GM11168 (cell line): ENCODE results near the gene TMIE.

Experiments
- in situ Hi-C: fragments of 300-500 bp; cut with MboI; formaldehyde crosslinking; loops from one replicate; pipeline ENCODE4 v1.12.0; 2022; ENCODE audit warnings: low sequenced_read_pairs; ENCODE audit not compliant: unreplicated experiment

The TMIE gene

DNA sequence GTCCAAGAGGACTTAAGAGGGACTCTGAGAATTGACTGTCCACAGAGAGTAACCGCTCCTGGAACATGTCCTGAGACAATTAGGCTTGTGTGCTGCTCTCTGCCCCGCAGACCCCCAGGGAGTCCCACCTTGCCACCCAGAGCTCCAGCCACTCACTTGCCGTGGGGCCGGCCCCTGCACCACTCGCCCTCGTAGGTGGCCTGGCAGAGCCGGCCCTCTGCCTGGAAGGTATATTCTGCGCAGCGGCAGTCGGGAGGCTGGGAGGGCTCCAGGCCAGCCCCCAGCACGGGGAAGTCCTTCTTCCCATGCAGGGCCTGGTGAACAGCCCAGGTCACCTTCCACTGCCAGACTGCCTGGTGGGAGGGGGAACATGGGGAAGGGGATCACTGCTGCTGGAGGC is 18.2 kb upstream of the TMIE start:
- in situ Hi-C loops = no loop called here

DNA sequence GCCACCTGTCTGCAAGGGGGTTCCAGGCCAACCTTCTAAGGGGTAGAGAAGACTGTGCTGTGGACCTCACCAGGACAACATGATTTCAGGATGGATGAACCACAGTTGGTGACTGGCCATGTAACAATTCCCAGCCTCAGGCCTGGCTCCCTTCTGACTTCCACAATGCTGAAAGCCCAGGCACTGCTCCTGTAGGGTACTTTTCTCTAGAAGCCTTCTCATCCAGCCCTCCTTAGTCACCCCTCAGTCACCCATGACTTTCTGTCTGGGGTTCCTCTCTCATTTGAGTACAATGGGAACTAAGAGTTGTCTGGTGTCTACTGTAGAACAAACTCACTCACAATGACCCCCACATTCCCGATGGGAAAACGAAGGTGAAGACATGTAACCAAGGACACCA is 16.3 kb upstream of the TMIE start:
- in situ Hi-C loops = no loop called here

GRCh38 chr3:46685446-46685845 is 15.7 kb upstream of the TMIE start:
- in situ Hi-C loops = no loop called here

- in situ Hi-C loops = no loop called here
Observed at GRCh38 chr3:46690798-46691197, 10.4 kb upstream of the TMIE start.

- in situ Hi-C loops = no loop called here
Observed at GRCh38 chr3:46692566-46692990, 8.6 kb upstream of the TMIE start.

DNA sequence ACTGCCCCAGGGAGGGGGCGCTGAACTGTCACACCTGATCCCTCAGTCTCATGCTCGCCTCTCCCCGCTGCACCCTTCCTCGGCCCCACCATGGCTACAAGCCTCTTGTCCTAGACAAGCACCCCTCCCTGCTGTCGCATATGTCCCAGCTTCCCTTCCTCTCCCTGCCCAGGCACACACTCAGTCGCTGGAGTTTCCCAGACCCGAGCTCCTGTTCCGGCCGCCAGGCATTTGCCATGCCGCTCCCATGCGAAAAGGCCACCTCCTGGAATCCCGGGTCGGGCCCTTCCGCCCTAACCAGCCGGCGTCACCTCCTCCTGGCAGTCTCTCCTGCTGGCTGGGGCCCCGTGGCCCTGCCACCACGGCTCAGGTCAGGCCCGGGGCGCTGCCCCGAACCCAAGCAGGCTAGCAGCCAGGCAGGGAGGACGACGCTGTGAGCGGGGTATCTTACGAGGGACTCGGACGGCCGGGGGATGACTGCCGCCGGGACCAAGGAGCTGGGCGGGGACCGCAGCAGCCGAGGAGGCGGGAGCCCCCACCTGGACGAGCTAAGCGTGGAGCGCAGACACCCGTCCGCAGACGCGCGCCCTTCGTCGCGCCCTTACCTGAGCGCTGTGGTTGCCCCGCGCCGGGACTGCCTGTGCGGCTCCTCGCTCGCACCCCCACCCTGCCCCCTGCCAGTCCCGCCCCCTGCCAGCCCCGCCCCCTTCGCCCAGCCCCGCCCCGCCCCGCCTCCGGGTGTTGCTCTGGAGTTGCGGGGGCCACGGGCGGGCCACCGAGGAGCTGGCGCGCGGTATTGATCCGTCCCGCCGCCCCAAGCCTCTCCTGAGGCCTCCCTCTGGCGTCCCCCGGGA is 7.9 kb upstream of the TMIE start, which contains the start of gene ALS2CL:
ALS2CL (minus strand) TSS at position 642 of the 854 bp plus-strand sequence. CDS start 4,239 bp downstream, outside the sequence.
- in situ Hi-C loops = no loop called here

- in situ Hi-C loops = no loop called here
Observed at GRCh38 chr3:46693892-46694226, 7.3 kb upstream of the TMIE start.

DNA sequence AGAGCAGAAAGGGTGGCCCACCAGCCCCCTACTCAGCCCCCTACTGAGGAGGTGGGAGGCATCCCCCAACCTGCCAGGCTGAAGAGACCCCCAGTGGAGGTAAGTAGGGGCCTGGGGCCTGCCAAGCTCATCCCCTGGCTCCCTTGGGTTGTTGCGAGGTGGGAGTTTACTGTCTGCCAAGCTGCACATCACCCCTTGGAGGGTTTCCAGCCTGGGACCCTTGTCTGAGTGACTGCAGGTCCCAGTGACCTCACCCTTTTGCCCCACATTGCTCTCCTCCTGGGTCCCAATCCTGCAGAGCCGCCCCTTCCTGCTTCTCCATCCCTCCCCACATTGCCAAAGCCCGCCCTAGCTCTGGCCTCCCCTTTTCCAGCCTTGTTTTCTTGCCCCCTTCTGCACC is 6.7 kb upstream of the TMIE start:
- in situ Hi-C loops = no loop called here

GRCh38 chr3:46695177-46695961 is 5.8 kb upstream of the TMIE start:
- in situ Hi-C loops = no loop called here

DNA sequence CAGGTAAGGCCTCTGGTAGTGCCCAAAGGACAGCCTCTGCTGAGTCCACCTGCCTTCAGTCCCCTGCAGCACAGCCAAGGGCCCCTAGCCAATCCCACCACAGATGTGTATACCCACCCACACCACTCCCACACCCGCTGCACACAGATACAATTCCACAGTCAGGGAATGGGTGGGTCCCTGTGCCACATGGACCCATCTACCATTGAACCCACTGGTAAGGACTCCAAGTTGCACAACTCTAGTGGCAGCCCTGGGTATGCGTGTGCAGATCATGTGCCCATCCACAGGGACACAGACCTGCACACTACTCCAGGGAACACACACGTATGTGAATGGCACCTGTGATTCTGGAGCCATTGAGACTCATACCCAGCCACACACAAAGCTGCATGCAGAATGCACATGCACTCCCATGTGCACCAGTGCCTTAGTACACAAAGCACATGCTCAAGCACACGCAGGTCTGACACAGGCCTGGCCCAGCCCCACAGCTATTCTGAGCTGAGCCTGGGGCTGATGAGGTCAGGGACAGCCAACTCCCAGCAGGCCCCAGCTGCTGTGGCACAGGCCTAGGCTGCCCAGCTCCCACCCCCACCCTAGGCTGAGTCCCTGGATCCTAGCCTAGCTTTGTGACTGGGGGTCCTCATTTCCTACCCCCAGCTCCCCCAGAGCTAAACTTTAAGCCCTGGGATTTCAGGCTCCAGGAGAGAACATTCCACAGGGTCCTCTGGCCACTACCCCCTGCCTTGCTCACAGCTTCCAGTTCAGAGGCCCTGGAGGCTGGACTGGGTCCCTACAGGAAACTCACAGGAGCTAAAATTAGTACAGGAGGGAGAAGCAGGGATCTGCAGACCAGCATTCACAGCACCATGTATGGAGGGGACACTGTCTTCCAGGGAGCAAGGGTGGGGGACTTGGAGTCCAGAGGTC is 5.0 kb upstream of the TMIE start:
- in situ Hi-C loops = no loop called here

DNA sequence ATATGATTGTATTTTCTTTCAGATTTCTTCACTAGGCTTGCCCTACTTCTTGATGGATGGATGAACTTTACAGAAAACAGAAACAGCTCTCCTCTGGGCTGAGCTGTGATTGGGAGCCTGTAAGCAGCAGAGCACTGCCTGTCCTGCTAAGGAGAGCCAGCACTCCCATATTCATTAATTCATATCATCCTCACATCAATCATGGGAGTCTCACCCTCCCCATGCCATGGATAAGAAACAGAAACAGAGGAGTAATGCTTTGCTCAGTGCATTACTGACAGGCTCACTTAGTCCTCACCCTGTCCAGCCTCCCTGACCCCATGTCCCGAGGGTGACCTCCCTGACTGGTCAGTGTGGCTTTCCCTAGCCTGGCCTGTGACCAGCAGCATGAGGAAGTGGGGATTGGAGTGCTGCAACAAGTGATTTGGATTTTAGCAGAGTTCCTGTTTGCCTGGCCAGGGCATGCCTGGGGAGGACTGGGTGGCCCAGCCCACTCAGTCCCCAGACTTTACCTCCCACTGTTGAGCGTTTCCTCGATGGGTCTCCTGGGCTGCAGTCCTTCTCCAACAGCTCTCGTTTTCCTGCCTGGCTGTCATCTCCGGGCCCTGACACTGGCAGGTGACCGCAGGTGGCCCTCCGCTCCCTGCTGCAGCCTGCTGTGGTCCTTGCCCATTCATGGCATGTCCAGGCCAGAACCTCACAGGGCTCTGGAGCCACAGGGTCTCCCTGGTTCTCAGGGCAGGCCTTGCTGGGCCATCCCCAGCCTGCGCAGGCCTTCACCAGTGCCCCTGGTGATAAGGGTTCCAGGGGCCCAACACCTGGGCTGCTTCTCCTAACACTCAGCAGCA is 1.3 kb upstream of the TMIE start:
- in situ Hi-C loops = loop anchor here (25.0 kb wide), 2 partner anchors 312 to 662 kb away; no protein-coding TSS in a partner anchor

DNA sequence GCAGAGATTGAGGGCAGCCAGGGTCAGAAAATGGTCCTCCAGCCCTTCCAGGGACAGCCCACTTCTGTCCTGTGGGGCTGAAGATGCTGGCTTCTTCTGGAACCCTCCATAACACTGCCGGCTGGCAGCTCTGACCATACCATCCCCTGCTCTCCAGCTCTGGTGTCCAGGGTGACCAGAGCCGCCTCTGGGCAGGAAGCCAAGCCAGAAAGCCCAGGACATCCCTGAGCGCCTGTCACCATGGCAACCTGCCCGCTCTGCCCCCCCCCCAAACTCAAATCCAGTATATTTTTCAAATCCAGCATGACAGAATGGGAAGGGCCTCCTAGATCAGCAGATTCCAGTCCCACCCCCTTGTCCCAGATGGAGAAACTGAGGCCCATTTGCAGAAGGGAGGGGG is 420 bp upstream of the TMIE start:
- in situ Hi-C loops = loop anchor here (25.0 kb wide), 2 partner anchors 312 to 662 kb away; no protein-coding TSS in a partner anchor

- in situ Hi-C loops = loop anchor here (25.0 kb wide), 2 partner anchors 310 to 660 kb away; no protein-coding TSS in a partner anchor
Observed at GRCh38 chr3:46702246-46703012, 1.2 kb downstream of the TMIE start.

DNA sequence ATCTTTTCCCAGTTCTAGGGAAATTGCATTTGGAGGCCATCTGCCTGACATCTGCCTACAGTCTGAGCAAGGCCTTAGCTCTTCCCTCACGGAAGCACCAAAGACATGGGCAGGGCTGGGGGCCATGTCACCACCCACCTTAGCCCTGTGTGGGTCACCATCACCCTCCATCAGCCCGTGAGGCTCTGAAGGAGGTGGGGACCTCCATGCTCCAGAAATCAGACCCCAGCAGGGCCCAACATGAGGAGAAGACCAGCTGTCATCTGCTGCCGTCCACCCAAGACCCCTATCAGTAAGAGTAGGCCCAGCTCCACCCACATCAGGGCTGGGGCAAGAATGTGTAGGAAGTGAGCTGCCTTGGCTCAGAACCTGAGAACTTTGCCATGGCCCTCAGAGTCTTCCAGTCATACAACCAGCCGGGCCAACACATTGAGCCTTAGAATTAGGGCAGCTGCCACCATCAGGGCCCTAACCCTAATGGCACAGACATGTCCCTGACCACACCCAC is 1.9 kb downstream of the TMIE start:
- in situ Hi-C loops = loop anchor here (25.0 kb wide), 2 partner anchors 309 to 659 kb away; no protein-coding TSS in a partner anchor

- in situ Hi-C loops = loop anchor here (25.0 kb wide), 2 partner anchors 308 to 658 kb away; no protein-coding TSS in a partner anchor
Observed at GRCh38 chr3:46704346-46704745, 3.2 kb downstream of the TMIE start.

GRCh38 chr3:46705022-46705530 is 3.9 kb downstream of the TMIE start:
- in situ Hi-C loops = loop anchor here (5.0 to 25.0 kb wide), 3 partner anchors 187 to 657 kb away; no protein-coding TSS in a partner anchor

GRCh38 chr3:46705751-46706552 is 4.8 kb downstream of the TMIE start:
- in situ Hi-C loops = loop anchor here (5.0 to 25.0 kb wide), 3 partner anchors 186 to 656 kb away; no protein-coding TSS in a partner anchor
